Mammary epithelial cell (primary cell): ENCODE measurements around the gene ASIC4.

Experiments used
- CTCF ChIP-seq, 2 donors: IDR thresholded peaks in 1 of 2; conservative IDR thresholded peaks in 1 of 2; 2 replicates each; pipeline ENCODE4 v1.5.1; 2011 to 2012; ENCODE audit warnings: inconsistent platforms in 2 of 2, low read length in 2 of 2, mild to moderate bottlenecking in 2 of 2, control low read depth in 1 of 2, low read depth in 1 of 2; ENCODE audit not compliant: insufficient read depth in 1 of 2; ENCODE audit errors: extremely low read depth in 1 of 2
- EZH2 ChIP-seq: IDR thresholded peaks from 2 replicates; pipeline ENCODE4 v1.6.1; 2012; ENCODE audit warnings: low read length, inconsistent platforms, borderline replicate concordance

GRCh38 chr2:219514196-219514761, at the start of gene ASIC4:
- TF ChIP-seq CTCF (conservative IDR thresholded peaks at IDR 0.05 in 1 of 2, IDR thresholded peaks at IDR 0.05 in 1 of 2; ENCODE audit: extremely low read depth in 1 of 2, insufficient read depth in 1 of 2, low read depth in 1 of 2, low read length in 2 of 2): no peak
- no peak for TF ChIP-seq EZH2
